Osteoblast (primary cell): Measurements from ENCODE around the gene HOXA11. TPM values are rescaled to one million over a fixed set of nuclear protein-coding genes. Genes with fewer than 3 reads are reported as not detected.

ENCODE experiments used
- DNase-seq: peaks from one replicate; pipeline ENCODE4 v3.0.0; 2011; ENCODE audit warnings: low spot score, mixed read lengths; ENCODE audit not compliant: insufficient read length; ENCODE audit errors: missing footprints
- H2AFZ ChIP-seq: 2 replicates; pipeline ENCODE4 v1.6.0; 2011; ENCODE audit warnings: mild to moderate bottlenecking, low read length
- H3K27ac ChIP-seq: 2 replicates; pipeline ENCODE4 v1.5.1; 2011; ENCODE audit warnings: mild to moderate bottlenecking, low read depth, low read length, moderate library complexity
- H3K27me3 ChIP-seq: 2 replicates; pipeline ENCODE4 v1.6.0; 2012; ENCODE audit warnings: mild to moderate bottlenecking, control low read depth, inconsistent platforms, low read length, moderate library complexity; ENCODE audit not compliant: insufficient read depth
- H3K36me3 ChIP-seq: 2 replicates; pipeline ENCODE4 v1.5.1; 2011; ENCODE audit warnings: mild to moderate bottlenecking, low read length, control low read depth, moderate library complexity; ENCODE audit not compliant: insufficient read depth
- H3K4me1 ChIP-seq: 2 replicates; pipeline ENCODE4 v1.5.1; 2011; ENCODE audit warnings: mild to moderate bottlenecking, low read length, control low read depth, moderate library complexity; ENCODE audit not compliant: insufficient read depth
- H3K4me2 ChIP-seq: 2 replicates; pipeline ENCODE4 v1.6.0; 2011; ENCODE audit warnings: mild to moderate bottlenecking, low read length; ENCODE audit not compliant: insufficient read depth
- H3K4me3 ChIP-seq: fragments of 200-600 bp; sonication (generic); 3 replicates; pipeline ENCODE4 v1.5.1; 2012; ENCODE audit warnings: mild to moderate bottlenecking, low read length, inconsistent platforms; ENCODE audit not compliant: insufficient read depth
- H3K79me2 ChIP-seq: 2 replicates; pipeline ENCODE4 v1.6.0; 2012; ENCODE audit warnings: mild to moderate bottlenecking, low read length, control low read depth, inconsistent platforms; ENCODE audit not compliant: insufficient read depth
- H3K9me3 ChIP-seq: 2 replicates; pipeline ENCODE4 v1.5.1; 2011; ENCODE audit warnings: low read depth, low read length, control low read depth
- H4K20me1 ChIP-seq: 2 replicates; pipeline ENCODE4 v1.6.0; 2012; ENCODE audit warnings: mild to moderate bottlenecking, low read length, control low read depth; ENCODE audit not compliant: insufficient read depth
- CTCF ChIP-seq: IDR thresholded peaks from 2 replicates; pipeline ENCODE4 v1.5.1; 2011; ENCODE audit warnings: mild to moderate bottlenecking, low read depth, low read length, moderate library complexity; ENCODE audit errors: extremely low read depth
- total RNA-seq: library from RNA; depleted of rRNA; stranded (reverse); fragments of >200 nt; gene quantifications from 2 replicates; pipeline ENCODE4 v1.2.3, GENCODE V29; 2012

The HOXA11 gene
- total RNA-seq, 1 donor, result 15.2 TPM

GRCh38 chr7:27138985-27139333 is 46.1 kb downstream of the HOXA11 start:
- TF ChIP-seq CTCF, result no peak
- Histone ChIP-seq H3K4me3 (no peak overlapping the region), H3K79me2 (peaks cover 65% of the 10 kb centered on the region), H3K9me3 (no peaks in the 10 kb centered on the region), H3K27me3 (no peaks in the 10 kb centered on the region), H3K4me2 (no peak overlapping the region), H3K4me1 (peaks cover 42% of the 10 kb centered on the region), H3K27ac (peak overlapping the region; percentile 32), H4K20me1 (peaks cover 10% of the 10 kb centered on the region), H3K36me3 (peaks cover 31% of the 10 kb centered on the region), H2AFZ (no peak overlapping the region)
- DNase-seq, result peak; percentile 74

GRCh38 chr7:27138472-27138871 is 46.6 kb downstream of the HOXA11 start:
- H3K4me3 ChIP-seq, result no peak overlapping the region
- H3K9me3 ChIP-seq, result no peaks in the 10 kb centered on the region
- DNase-seq, result peak; percentile 18
- H3K36me3 ChIP-seq, result peaks cover 27% of the 10 kb centered on the region
- H2AFZ ChIP-seq, result no peak overlapping the region
- H3K4me2 ChIP-seq, result peak overlapping the region; percentile 33
- H4K20me1 ChIP-seq, result peaks cover 10% of the 10 kb centered on the region
- H3K79me2 ChIP-seq, result peaks cover 65% of the 10 kb centered on the region
- no peak for TF ChIP-seq CTCF
- H3K4me1 ChIP-seq, result peaks cover 46% of the 10 kb centered on the region
- no peaks in the 10 kb centered on the region for H3K27me3 ChIP-seq
- H3K27ac ChIP-seq, result peak overlapping the region; percentile 90

GRCh38 chr7:27137640-27138315 is 47.3 kb downstream of the HOXA11 start:
- Histone ChIP-seq H4K20me1 (peaks cover 10% of the 10 kb centered on the region), H3K27ac (peak overlapping the region; percentile 90), H3K4me1 (peaks cover 46% of the 10 kb centered on the region), H3K4me2 (peak overlapping the region; percentile 72), H3K27me3 (no peaks in the 10 kb centered on the region), H3K9me3 (no peaks in the 10 kb centered on the region), H3K4me3 (no peak overlapping the region), H2AFZ (no peak overlapping the region), H3K36me3 (peaks cover 23% of the 10 kb centered on the region), H3K79me2 (peaks cover 65% of the 10 kb centered on the region)
- TF ChIP-seq CTCF, result no peak
- DNase-seq, result peak; percentile 76

GRCh38 chr7:27134392-27134791 is 50.6 kb downstream of the HOXA11 start:
- DNase-seq, result peak; percentile 97
- Histone ChIP-seq H3K36me3 (no peaks in the 10 kb centered on the region), H3K4me2 (peak overlapping the region; percentile 33), H3K4me1 (peaks cover 56% of the 10 kb centered on the region), H3K27ac (peak overlapping the region; percentile 90), H3K27me3 (no peaks in the 10 kb centered on the region), H2AFZ (no peak overlapping the region), H3K79me2 (peaks cover 58% of the 10 kb centered on the region), H3K4me3 (no peak overlapping the region), H3K9me3 (no peaks in the 10 kb centered on the region), H4K20me1 (peaks cover 10% of the 10 kb centered on the region)
- no peak for TF ChIP-seq CTCF
